Inferior parietal cortex (tissue), 1 donor: ENCODE data around the gene CCDC183.
"Not testable (repeated sequence)": the region's sequence is repeated elsewhere in the genome, so short reads cannot be mapped to it uniquely, and the experiment has no call there.

ENCODE experiments used
- DNase-seq: peaks from one replicate; pipeline ENCODE4 v3.0.0-alpha.2; 2016; ENCODE audit errors: extremely low spot score

Gene CCDC183

GRCh38 chr9:136785565-136786355 is 10.4 kb upstream of the CCDC183 start:
- DNase-seq: not testable (repeated sequence)

GRCh38 chr9:136786451-136786850 is 9.7 kb upstream of the CCDC183 start:
- peak; percentile 68 for DNase-seq

GRCh38 chr9:136786983-136787382 is 9.2 kb upstream of the CCDC183 start:
- DNase-seq: not testable (repeated sequence)

- DNase-seq: peak; percentile 95
Observed at GRCh38 chr9:136787690-136788400, 8.3 kb upstream of the CCDC183 start.

- DNase-seq: not testable (repeated sequence)
Observed at GRCh38 chr9:136788644-136789522, 7.3 kb upstream of the CCDC183 start.

GRCh38 chr9:136789523-136789937 is 6.6 kb upstream of the CCDC183 start:
- DNase-seq: no peak

- peak; percentile 94 for DNase-seq
Observed at GRCh38 chr9:136790640-136791515, 5.3 kb upstream of the CCDC183 start, which contains the start of gene TMEM141. TSS of gene TMEM141 (plus strand) at chr9:136791344. CDS start at chr9:136791371, 27 bp downstream.

- no peak for DNase-seq
Observed at GRCh38 chr9:136791516-136792276, 4.4 kb upstream of the CCDC183 start.

GRCh38 chr9:136792321-136793085 is 3.6 kb upstream of the CCDC183 start:
- DNase-seq: no peak

GRCh38 chr9:136793086-136793946 is 2.8 kb upstream of the CCDC183 start:
- DNase-seq: no peak

- DNase-seq: no peak
Observed at GRCh38 chr9:136794281-136794999, 1.7 kb upstream of the CCDC183 start.

GRCh38 chr9:136795000-136795348 is 1.2 kb upstream of the CCDC183 start:
- DNase-seq: no peak

- DNase-seq: not testable (repeated sequence)
Observed at GRCh38 chr9:136796775-136797347, 723 bp downstream of the CCDC183 start.

- DNase-seq: no peak
Observed at GRCh38 chr9:136798708-136799078, 2.6 kb downstream of the CCDC183 start.

- no peak for DNase-seq
Observed at GRCh38 chr9:136799079-136799853, 3.1 kb downstream of the CCDC183 start.

GRCh38 chr9:136799854-136800657 is 3.9 kb downstream of the CCDC183 start:
- DNase-seq: no peak
